IPS-18c (cell line): ENCODE data around the gene NDFIP2.
"Not testable (repeated sequence)": the region's sequence is repeated elsewhere in the genome, so short reads cannot be mapped to it uniquely, and the experiment has no call there.

ENCODE experiments used
- H3K4me3 ChIP-seq: 2 replicates; pipeline ENCODE4 v1.7.0; 2013; ENCODE audit warnings: low read depth, mild to moderate bottlenecking, low read length, moderate library complexity; ENCODE audit not compliant: insufficient read depth
- H3K9me3 ChIP-seq: one replicate; pipeline ENCODE4 v1.6.1; 2013; ENCODE audit warnings: mild to moderate bottlenecking, low read length, moderate library complexity; ENCODE audit not compliant: control insufficient read depth, insufficient read depth

NDFIP2 gene

DNA sequence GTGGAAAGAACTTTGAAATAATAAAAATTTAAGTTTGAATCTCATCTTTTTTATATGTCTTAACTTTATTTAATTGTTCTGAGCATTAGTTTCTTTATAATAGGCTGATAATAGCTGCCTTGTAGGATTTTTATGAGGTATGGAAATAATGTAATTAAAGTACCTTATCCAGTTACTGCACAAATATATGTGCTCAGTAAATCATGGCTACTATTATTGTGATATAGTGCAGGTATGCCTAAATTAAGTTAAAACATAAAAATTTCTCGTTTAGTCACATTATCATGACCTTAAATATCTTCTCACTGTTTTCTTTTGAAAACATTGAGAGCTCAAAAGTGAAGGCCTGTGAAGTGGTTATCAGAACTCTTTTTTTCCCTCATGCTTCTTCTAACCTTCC lies 62.9 kb downstream of the NDFIP2 start:
- Histone ChIP-seq H3K9me3 (no peaks in the 10 kb centered on the region), H3K4me3 (no peak overlapping the region)

DNA sequence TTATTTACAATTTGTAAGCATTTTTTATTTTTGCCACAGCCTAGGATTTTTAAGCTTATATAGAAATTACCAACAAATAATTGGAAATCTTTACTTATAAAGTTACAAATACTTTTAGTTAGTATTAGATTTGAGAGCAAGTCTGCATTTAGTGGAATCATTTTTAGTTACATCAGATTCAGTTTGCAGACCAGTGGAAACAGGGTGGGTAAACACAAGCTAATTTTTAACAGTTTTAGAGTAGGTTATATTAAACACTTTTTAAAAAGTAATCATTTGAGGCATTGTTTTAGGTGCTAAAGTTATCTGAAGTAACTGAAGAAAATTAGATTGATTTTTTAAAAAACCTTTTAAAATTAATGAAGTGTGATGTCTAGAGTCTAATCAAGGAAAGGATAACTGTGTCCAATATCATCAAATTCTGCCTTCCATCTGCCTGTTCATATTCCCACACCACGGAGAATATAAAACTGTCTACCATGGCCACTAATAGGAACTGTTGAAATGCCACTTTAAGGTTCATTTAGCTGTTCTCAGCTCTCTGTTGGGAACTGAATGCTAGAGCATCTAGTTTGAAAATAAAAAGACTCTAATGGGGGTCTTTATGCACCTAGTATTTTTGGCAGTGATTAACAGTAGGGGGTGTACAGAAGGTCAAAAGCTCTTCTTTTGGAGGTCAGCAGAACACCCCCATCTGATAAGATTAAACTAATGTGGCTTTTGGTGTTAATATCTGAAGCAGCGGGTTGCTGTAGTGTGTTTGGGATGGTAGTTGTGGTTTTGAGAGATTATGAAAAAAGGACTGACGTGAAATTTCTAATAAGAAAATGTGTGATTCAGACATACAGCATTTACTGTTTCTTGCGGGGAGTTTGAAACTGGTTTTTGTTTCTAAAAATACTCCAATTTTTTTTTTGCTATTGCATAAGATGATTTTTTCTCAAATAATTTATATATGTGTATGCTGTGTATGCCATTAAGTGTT lies 66.5 kb downstream of the NDFIP2 start:
- Histone ChIP-seq H3K9me3 (no peaks in the 10 kb centered on the region), H3K4me3 (no peak overlapping the region)

DNA sequence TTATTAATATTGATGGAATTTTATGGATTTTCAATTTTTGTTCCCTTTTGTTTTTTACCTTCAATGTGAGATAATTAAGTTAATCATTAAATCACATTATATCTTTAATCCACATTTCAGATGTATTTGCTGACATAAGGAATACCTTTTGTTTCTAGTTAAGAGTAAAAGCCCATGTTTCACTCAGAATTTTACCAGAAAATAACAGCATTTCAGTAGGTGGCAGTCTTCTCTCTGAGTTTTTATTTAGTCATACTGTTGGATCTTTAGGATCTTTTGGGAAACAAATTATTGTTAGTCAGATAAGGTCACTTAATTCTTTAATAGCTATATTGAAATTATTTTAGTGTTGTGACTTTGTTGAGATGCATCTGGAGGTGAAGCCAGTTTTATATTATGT lies 67.9 kb downstream of the NDFIP2 start:
- Histone ChIP-seq H3K9me3 (no peaks in the 10 kb centered on the region), H3K4me3 (no peak overlapping the region)

DNA sequence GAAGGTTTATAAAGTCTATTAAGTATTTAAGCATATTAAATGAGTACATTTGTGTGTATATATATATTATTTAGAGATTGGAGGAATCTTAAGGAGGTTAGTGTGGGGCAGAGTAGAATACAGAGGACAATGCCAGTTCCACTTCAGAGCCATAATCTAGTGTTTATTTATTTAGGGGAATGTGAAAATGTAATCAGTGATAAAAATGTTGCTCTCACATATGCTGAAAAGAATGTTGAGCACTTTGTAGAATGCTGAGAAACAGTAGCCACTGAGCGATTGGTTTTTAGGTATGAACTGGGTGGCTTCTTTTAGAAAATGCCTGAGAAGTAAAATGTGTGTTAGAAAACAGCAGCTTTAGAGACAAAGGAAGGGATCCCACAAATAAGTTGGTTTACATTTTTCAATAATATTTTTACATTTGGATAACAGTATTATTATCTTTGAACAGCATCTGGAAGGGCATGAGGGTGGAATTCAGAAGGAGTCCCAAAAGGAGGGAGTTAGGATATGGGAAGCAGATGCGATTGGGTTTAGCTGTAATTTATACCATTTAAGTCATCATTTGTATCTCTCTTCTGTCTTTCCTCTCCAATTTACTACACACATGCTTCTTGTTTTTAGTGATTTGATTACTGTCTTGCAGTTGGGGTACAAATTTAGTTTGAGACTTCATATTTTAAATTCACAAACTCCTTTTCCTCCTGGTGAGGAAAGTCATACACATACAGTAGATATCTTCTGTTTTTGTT lies 68.6 kb downstream of the NDFIP2 start:
- Histone ChIP-seq H3K9me3 (no peaks in the 10 kb centered on the region), H3K4me3 (no peak overlapping the region)

DNA sequence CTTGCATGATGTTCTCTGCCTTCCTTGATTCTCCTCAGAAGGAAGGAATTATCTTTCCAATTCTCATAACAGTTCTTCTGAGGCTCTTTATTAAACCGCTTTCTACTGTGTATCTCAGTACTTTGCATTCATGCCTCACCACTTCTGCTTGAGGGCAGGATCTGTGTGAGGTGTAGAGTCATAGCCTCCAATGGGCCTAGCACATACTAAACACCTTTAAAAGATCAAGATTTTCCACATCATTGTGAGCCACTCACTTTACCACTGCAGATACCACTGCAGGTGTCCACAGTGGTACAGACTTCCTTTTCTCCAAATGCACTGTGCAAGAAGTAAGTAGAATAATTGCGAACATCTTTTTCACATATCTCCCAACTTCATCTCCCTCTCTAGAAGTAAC lies 76.7 kb downstream of the NDFIP2 start:
- no peaks in the 10 kb centered on the region for H3K9me3 ChIP-seq
- H3K4me3 ChIP-seq: no peak overlapping the region

DNA sequence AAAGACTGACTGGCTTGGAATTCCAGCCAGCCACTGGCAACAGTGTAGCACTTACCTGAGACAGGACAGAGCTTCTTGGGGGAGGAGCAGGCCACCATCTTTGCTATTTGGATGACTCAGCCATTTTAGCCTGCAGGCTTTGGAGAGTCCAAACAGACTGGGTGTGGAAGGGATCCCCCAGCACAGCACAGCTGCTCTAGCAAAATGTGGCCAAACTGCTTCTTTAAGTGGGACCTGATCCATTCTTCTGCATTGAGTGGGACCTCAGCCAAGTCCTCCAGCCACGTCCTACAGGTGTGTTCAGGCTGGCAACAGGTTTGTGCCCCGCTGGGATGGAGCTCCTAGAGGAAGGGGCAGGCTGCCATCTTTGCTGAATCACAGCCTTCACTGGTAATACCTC lies 80.0 kb downstream of the NDFIP2 start:
- Histone ChIP-seq H3K9me3 (no peaks in the 10 kb centered on the region), H3K4me3 (no peak overlapping the region)

DNA sequence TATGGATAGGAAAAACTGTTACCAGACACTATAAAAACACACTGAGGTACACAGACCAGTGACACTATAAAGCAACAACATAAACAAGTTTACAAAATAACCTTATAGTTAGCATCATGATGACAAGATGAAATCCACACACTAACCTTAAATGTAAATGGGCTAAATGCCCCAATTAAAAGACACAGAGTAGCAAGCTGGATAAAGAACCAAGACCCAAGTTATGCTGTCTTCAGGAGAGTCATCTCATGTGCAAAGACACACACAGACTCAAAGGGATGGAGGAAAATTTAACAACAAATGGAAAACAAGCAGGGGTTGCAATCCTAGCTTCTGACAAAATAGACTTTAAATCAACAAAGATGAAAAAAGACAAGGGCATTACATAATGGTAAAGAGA lies 81.6 kb downstream of the NDFIP2 start:
- Histone ChIP-seq H3K4me3 (no peak overlapping the region), H3K9me3 (no peaks in the 10 kb centered on the region)

DNA sequence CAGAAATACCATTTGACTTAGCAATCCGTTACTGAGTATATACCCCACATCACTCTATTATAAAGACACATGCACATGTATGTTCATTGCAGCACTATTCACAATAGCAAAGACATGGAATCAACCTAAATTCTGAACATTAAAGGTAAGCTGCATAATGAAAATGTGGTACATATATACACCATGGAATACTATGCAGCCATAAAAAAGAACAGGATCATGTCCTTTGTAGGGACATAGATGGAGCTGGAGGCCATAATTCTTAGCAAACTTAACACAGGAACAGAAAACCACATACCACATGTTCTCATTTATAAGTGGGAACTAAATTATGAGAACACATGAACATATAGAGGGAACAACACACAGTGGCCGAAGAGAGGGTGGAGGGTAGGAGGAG lies 85.2 kb downstream of the NDFIP2 start:
- no peak overlapping the region for H3K4me3 ChIP-seq
- no peaks in the 10 kb centered on the region for H3K9me3 ChIP-seq

DNA sequence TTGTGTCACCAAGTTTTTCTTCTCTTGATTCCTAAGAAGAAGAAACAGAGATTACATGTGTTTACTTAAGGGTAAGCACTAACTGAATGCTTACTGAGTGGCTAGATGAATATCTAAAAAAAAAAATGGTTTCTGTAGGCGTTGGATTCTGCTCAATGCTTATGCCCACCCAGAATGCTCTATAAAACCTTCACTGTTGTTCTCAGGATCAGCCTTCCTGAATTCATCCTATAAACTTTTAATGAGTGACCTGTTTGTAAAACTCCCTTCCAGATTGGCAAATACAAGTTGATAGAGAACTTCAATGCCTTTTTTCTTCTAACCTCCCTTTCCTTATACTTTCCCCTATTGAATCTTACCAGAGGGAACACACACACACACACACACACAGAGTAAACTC lies 90.2 kb downstream of the NDFIP2 start:
- no peaks in the 10 kb centered on the region for H3K9me3 ChIP-seq

DNA sequence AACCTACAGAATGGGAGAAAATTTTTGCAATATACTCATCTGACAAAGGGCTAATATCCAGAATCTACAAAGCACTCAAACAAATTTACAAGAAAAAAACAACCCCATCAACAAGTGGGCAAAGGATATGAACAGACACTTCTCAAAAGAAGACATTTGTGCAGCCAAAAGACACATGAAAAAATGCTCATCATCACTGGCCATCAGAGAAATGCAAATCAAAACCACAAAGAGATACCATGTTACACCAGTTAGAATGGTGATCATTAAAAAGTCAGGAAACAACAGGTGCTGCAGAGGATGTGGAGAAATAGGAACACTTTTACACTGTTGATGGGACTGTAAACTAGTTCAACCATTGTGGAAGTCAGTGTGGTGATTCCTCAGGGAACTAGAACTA lies 92.9 kb downstream of the NDFIP2 start:
- not testable (repeated sequence) for H3K9me3 ChIP-seq, H3K4me3 ChIP-seq

More for the DNA sequence above, 90.2 kb downstream of the NDFIP2 start:
- no peak overlapping the region for H3K4me3 ChIP-seq

DNA sequence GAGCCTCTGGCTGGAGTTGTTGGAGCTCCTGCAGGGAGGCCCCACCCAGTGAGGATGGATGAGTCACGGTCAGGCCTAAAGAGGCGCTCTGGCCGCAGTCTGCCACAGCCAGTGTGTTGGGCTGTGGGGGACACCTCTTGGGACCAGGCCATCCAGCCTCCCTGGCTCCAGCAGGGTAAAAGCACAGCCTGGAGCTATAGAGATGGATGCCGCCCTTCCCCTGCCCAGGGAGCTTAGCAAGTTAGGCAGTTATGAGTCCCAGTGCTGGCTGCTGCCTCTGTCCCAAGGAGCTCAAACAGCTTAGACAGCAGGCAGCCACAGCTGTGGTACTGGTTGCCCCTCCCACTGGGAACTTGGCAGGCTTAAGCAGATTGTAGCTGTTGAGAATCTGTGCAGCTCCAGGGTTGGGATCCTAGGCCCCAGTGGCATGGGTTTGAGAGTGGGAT lies 100.9 kb downstream of the NDFIP2 start:
- Histone ChIP-seq H3K9me3 (no peaks in the 10 kb centered on the region), H3K4me3 (no peak overlapping the region)

DNA sequence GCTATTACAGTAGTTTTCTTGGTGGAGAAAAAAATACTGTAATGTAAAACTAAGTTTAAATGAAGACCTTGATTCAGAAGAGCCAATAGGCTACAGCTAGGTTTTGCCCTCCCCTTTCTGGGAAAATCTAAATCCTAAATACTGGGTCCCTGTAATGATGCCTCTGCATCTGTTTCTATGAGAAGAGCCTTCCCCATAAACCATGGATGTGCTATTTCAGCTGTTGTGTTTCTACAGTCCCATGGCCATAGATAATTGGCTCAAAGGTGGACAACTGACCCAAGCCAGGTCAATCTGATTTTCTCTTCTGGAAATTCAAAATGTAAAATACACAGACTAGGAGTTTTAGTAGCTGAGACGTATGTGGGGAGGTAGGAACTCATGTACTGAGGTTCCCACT lies 101.9 kb downstream of the NDFIP2 start:
- no peaks in the 10 kb centered on the region for H3K9me3 ChIP-seq
- H3K4me3 ChIP-seq: no peak overlapping the region

DNA sequence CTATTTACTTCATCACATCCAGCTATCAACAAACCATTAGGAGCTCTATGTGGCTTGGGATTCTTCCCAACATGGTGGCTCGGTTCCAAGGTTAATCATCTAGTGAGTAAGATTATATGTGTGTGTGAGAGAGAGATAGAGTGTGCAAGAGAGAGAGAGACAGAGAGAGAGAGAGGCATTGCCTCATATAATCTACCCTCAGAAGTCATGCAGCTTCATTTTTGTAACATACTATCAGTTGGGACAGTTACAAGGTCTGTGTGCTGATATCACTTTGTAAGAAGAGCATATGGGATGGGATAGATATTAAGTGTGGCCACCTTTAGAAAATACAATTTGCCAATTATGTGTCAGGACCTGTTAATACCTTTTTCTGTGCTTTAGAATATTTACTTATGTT lies 104.1 kb downstream of the NDFIP2 start:
- Histone ChIP-seq H3K9me3 (no peaks in the 10 kb centered on the region), H3K4me3 (no peak overlapping the region)

DNA sequence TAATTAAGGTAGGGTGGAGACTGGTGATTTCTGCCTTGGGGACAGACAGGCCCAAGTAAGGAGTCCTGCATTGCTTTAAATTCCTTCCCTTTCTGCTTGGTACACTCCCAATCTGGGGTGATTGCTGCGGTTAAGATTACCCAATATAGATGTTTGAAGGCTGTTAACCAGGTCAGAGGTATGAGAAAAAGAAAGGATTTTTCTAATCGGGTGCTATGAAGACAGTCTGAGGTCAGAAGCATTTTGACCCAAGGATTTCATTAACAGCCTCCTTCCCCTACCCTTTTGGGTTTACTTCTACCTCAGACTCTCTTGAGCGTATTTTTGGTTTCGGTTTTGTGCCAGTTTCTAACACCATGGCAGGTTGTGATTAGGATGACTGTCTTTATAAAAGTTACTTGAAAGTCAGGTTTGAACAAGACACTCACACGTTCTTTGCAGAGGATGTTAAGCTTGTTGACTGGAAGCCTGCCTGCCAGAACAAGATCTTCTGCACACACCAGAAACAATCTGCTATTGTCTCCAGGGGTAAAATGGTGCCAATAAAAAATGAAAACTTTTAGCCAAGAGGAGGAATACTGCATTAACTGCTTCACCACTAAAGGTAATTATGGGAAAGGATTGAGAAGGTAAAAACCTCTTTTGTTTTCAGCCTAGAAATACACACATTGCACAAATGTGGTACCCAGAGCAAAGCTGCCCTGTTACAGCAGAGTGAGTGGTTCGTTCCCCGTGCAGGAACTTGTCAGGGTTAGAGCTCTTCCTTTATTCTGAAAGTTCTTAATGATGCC lies 108.8 kb downstream of the NDFIP2 start:
- H3K4me3 ChIP-seq: no peak overlapping the region
- no peaks in the 10 kb centered on the region for H3K9me3 ChIP-seq

DNA sequence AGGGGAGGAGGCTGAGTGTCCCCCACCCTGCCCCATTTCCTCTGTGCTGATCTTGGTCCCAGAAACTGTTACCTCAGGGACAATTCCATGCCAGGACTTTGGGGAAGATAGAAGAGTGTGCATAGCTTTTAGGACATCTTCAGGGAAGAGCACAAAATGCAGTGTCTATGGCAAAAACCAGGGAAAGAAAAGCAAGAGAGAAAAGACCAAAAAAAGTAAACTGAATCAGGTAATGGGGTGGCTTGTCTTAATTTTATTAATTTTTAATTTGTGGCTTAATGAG lies 109.4 kb downstream of the NDFIP2 start:
- no peak overlapping the region for H3K4me3 ChIP-seq

DNA sequence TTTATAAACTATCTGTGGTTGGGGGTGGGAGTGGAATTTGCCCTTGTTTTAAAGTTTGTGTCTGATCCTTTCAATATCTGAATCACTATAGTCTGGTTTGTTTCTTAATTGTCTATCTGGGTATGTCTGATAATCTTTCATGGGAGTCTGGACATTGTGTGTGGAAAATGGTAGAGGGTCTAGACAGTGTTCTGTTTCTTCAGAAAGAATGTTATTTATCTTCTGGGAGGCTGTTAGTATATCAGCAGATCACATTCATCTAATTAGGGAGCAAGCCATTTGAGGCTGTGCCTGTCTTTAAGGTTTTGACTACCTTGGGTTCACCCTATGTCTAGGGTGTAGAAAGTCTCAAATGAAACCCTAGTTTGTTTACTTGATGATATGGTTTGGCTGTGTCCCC lies 110.5 kb downstream of the NDFIP2 start:
- Histone ChIP-seq H3K4me3 (no peak overlapping the region), H3K9me3 (no peaks in the 10 kb centered on the region)

More for the DNA sequence above, 109.4 kb downstream of the NDFIP2 start:
- H3K9me3 ChIP-seq: no peaks in the 10 kb centered on the region

DNA sequence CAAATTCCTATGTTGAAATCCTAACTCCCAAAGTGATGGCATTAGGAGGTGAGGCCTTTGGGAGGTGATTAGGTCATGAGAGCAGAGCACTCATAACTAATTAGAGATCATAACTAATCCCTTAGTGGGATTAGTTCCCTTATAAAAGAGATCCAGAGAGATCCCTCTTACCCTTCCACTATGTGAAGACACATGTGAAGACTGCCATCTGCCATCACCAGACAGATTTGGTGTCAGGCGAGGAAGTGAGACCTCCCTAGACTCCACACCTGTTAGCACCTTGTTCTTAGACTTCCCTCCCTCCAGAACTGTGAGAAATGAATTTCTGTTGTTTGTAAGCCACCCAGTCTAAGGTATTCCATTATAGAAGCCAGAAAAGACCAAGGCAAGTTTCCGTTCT lies 112.2 kb downstream of the NDFIP2 start:
- no peaks in the 10 kb centered on the region for H3K9me3 ChIP-seq
- H3K4me3 ChIP-seq: no peak overlapping the region
